Hepatocyte (in vitro differentiated cells): ENCODE results near the gene USP22.

Source experiments
- CTCF ChIP-seq: fragments of 200-600 bp; sonication (generic); IDR thresholded peaks from 2 replicates; pipeline ENCODE4 v1.5.1; 2016; ENCODE audit warnings: antibody characterized with exemption, mild to moderate bottlenecking; ENCODE audit not compliant: poor library complexity
- EZH2 ChIP-seq: fragments of 200-600 bp; sonication (generic); IDR thresholded peaks from 2 replicates; pipeline ENCODE4 v1.6.1; 2016; ENCODE audit warnings: antibody characterized with exemption, mild to moderate bottlenecking, borderline replicate concordance
- EZH2phosphoT487 ChIP-seq: fragments of 200-600 bp; sonication (generic); IDR thresholded peaks from one replicate; pipeline ENCODE4 v1.6.1; 2018; ENCODE audit warnings: antibody characterized with exemption, mild to moderate bottlenecking, low read depth, moderate library complexity; ENCODE audit not compliant: unreplicated experiment, severe bottlenecking

- TF ChIP-seq CTCF (no peak), EZH2phosphoT487 (no peak), EZH2 (no peak)
Measured at GRCh38 chr17:21002309-21003006, 40.4 kb downstream of the USP22 start.
